ENCODE data around the gene PTGR1.

- TF ChIP-seq POLR2A (IDR thresholded peaks at IDR 0.05) (no peak), CTCF (IDR thresholded peaks at IDR 0.05) (no peak)
These were observed 735 bp downstream of the PTGR1 start for GRCh38 chr9:111598733-111599091.

All from adrenal gland (tissue), 5 donors.